HEK293 (cell line): ENCODE data around the gene SLC12A3.

ENCODE experiments used
- MYNN ChIP-seq: fragments of 450-650 bp; formaldehyde crosslinking; IDR thresholded peaks from 2 replicates; pipeline ENCODE4 v1.5.1; 2016; ENCODE audit warnings: missing biosample characterization, missing genetic modification characterization, borderline replicate concordance
- ZBTB20 ChIP-seq: fragments of 450-650 bp; formaldehyde crosslinking; IDR thresholded peaks from 2 replicates; pipeline ENCODE4 v1.5.1; 2016; ENCODE audit warnings: missing biosample characterization, missing genetic modification characterization
- ZFP37 ChIP-seq: fragments of 450-650 bp; formaldehyde crosslinking; IDR thresholded peaks from 2 replicates; pipeline ENCODE4 v1.5.1; 2016; ENCODE audit warnings: missing biosample characterization, missing genetic modification characterization
- ZNF174 ChIP-seq: fragments of 450-650 bp; formaldehyde crosslinking; IDR thresholded peaks from 2 replicates; pipeline ENCODE4 v1.5.0; 2017; ENCODE audit warnings: missing biosample characterization, mild to moderate bottlenecking, missing genetic modification characterization
- TF ChIP-seq, protein P1 (sequence below): fragments of 450-650 bp; formaldehyde crosslinking; IDR thresholded peaks from 2 replicates; pipeline ENCODE4 v1.5.1; 2016; ENCODE audit warnings: missing biosample characterization, missing genetic modification characterization

DNA sequence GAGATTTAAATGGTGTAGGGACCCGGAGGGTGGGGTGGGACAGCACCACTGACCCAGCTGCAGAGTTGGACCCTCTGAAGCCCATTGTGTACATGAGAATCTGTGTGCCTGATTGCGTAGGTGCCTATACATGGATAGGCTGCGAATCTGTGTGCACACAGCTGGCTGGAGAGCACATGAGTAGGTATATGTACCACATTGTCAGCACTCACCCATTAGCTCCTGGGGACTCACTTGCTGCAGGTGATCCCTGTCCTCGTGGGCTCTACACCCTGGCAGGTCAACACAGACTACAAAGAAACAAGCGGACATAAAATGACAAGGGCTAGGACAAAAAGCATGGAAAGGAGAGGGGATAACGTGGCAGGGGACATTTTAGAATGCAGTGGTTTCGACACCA is 85.4 kb downstream of the SLC12A3 start:
- TF ChIP-seq, protein P1, sequence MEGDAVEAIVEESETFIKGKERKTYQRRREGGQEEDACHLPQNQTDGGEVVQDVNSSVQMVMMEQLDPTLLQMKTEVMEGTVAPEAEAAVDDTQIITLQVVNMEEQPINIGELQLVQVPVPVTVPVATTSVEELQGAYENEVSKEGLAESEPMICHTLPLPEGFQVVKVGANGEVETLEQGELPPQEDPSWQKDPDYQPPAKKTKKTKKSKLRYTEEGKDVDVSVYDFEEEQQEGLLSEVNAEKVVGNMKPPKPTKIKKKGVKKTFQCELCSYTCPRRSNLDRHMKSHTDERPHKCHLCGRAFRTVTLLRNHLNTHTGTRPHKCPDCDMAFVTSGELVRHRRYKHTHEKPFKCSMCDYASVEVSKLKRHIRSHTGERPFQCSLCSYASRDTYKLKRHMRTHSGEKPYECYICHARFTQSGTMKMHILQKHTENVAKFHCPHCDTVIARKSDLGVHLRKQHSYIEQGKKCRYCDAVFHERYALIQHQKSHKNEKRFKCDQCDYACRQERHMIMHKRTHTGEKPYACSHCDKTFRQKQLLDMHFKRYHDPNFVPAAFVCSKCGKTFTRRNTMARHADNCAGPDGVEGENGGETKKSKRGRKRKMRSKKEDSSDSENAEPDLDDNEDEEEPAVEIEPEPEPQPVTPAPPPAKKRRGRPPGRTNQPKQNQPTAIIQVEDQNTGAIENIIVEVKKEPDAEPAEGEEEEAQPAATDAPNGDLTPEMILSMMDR (tag by site-specific recombination) = no peak
- TF ChIP-seq ZNF174 (tag by site-specific recombination) (no peak), MYNN (tag by site-specific recombination) (no peak), ZBTB20 (tag by site-specific recombination) (no peak), ZFP37 (tag by site-specific recombination) (no peak)
